ENCODE data around the gene CFL2. TPM values are rescaled to one million over a fixed set of nuclear protein-coding genes. Genes with fewer than 3 reads are reported as not detected.

The CFL2 gene
- total and polyA plus RNA-seq, 11 donors, result 381 to 1,097 (median 556) TPM

DNA sequence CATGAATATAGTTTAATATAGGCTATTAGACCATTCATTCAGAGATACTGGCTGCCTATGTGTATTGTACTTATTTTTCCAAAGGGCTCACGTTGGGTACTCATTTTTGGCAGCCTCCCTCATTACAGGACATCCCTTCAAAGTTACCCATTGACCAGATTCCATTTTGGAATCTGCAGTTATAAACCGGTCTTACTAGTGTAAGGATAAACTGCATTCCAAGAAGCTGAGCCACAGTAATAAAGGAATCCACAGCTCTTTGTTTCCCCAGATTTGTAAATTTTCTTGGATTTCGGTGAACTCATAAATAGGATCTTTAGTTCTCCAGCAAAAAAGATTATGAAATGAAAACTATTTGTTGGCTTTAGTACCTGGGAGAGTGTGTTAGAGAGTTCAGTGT is 18.9 kb upstream of the CFL2 start:
- Histone ChIP-seq H3K27ac (no peak overlapping the region), H3K4me3 (no peak overlapping the region), H3K27me3 (no peaks in the 10 kb centered on the region), H3K4me1 (no peaks in the 10 kb centered on the region), H3K36me3 (no peaks in the 10 kb centered on the region), H3K9me3 (no peaks in the 10 kb centered on the region)
- intact Hi-C loops (cut with DNase I), result no loop called here
- DNase-seq, result no peak
- ATAC-seq, result no peak
- TF ChIP-seq POLR2A (IDR thresholded peaks at IDR 0.05), result no peak
- TF ChIP-seq, protein P1, sequence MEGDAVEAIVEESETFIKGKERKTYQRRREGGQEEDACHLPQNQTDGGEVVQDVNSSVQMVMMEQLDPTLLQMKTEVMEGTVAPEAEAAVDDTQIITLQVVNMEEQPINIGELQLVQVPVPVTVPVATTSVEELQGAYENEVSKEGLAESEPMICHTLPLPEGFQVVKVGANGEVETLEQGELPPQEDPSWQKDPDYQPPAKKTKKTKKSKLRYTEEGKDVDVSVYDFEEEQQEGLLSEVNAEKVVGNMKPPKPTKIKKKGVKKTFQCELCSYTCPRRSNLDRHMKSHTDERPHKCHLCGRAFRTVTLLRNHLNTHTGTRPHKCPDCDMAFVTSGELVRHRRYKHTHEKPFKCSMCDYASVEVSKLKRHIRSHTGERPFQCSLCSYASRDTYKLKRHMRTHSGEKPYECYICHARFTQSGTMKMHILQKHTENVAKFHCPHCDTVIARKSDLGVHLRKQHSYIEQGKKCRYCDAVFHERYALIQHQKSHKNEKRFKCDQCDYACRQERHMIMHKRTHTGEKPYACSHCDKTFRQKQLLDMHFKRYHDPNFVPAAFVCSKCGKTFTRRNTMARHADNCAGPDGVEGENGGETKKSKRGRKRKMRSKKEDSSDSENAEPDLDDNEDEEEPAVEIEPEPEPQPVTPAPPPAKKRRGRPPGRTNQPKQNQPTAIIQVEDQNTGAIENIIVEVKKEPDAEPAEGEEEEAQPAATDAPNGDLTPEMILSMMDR (IDR thresholded peaks at IDR 0.05), result no peak
- 65 to 87% (median 85%) methylated on average over 3 of the region's 3 CpGs for WGBS, 4 donors

DNA sequence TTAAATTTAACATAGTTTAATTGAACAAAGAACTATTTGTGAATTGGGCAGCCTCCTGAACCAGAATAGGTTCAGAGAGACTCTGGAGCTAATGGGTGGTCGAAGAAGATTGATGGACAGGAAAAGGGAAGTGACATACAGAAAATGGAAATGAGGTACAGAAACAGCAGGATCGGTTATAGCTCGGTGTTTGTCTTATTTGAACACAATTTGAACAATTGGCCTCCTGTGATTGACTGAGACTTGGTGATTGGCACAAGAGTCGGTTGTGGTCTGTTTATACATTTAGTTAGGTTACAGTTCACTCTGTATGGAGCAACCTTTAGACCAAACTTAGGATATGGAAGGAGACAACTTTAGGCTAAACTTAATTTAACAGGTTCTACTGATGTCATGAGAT is 18.4 kb upstream of the CFL2 start:
- WGBS, 4 donors, result 70 to 77% (median 73%) methylated on average over 3 to 4 of the region's 4 CpGs
- Histone ChIP-seq H3K27ac (no peak overlapping the region), H3K36me3 (no peaks in the 10 kb centered on the region), H3K4me1 (no peaks in the 10 kb centered on the region), H3K27me3 (no peaks in the 10 kb centered on the region), H3K9me3 (no peaks in the 10 kb centered on the region), H3K4me3 (no peak overlapping the region)
- TF ChIP-seq POLR2A (IDR thresholded peaks at IDR 0.05), result no peak
- TF ChIP-seq, protein P1 (IDR thresholded peaks at IDR 0.05), result no peak
- ATAC-seq (no peak), DNase-seq (no peak)
- intact Hi-C loops (cut with DNase I), result no loop called here

DNA sequence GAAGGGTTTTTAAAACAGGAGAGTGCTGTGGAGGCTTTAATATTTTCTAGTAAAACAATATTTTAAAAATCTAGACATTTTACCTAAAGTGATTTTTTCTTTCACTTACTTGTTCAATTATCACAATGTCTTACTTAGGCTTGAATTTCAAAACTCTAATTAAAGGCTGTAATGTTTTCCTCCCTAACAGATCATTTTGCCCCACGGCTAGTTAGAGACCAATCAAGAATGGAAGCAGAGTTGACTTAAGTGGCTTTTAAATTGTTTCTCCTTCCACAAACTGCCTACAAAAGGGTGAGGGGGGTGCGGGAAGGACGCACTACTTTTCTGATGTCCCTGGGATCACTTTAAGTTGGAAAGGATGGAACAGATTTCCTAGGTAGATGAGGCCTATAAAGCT is 9.5 kb upstream of the CFL2 start:
- no peaks in the 10 kb centered on the region for H3K27me3 ChIP-seq
- no peaks in the 10 kb centered on the region for H3K36me3 ChIP-seq
- intact Hi-C loops (cut with DNase I), result loop anchor here in 9 of 10 donors (1.0 to 2.0 kb wide), 3 partner anchors 51 to 52 kb away; no protein-coding TSS in a partner anchor
- peaks cover 0 to 8% (median 0%) of the 10 kb centered on the region in 12 donors for H3K4me1 ChIP-seq
- TF ChIP-seq POLR2A (IDR thresholded peaks at IDR 0.05), result no peak
- no peak overlapping the region for H3K27ac ChIP-seq
- no peaks in the 10 kb centered on the region for H3K9me3 ChIP-seq
- 86 to 98% (median 90%) methylated on average over 3 of the region's 3 CpGs for WGBS, 4 donors
- H3K4me3 ChIP-seq, result no peak overlapping the region
- ATAC-seq, result no peak
- DNase-seq, result no peak

DNA sequence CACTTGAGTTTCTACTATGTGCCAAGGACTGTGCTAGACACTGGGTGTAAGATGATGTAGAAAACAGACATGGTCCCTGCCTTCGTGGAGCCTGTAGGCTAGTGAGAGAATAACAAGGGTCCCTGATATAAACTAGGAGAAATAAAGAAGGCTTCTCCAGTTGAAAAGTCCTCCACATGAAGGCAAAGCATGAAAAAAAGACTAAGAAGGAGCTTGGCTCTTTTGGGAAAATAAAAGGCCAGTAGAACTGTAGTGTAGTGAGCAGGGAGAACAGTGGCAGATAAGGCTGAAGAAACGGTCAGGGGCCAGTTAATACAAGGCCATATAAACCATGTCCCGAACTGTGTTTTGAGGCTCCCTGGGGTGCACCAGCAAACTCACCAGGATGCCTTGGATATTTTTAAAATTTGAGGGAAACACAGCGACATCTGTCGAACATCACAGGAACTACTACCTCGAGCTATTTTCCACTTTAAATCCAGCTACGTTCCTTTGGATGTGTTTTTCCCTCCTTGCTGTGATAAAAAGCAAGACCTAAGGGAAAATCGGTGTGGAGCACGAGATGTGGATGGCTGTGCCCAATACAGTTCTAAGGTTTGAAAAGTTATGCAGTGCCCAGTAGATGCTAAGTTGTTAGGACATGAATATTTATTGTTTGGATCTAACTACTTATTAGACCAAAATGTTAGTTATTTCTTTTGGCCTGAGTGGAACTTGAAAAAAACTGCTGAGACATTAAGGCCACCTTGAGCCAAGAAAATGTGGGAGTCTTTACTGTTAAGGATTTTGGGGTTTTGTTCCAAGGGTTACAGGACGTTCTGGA is 8.5 kb upstream of the CFL2 start:
- Histone ChIP-seq H3K27ac (no peak overlapping the region), H3K27me3 (no peaks in the 10 kb centered on the region), H3K4me3 (no peak overlapping the region), H3K9me3 (no peaks in the 10 kb centered on the region), H3K4me1 (peaks cover 0 to 8% (median 0%) of the 10 kb centered on the region in 12 donors), H3K36me3 (no peaks in the 10 kb centered on the region)
- no peak for TF ChIP-seq POLR2A (IDR thresholded peaks at IDR 0.05)
- TF ChIP-seq, protein P1 (IDR thresholded peaks at IDR 0.05), result peak; percentile 78 to 90 (median 82)
- WGBS, 4 donors, result 5 to 7% (median 7%) methylated on average over 10 of the region's 10 CpGs
- intact Hi-C loops (cut with DNase I), result loop anchor here (1.0 to 2.0 kb wide), 3 partner anchors 50 to 51 kb away; no protein-coding TSS in a partner anchor
- ATAC-seq (peak in 3 of 4 donors; percentile 37 to 53 (median 49)), DNase-seq (peak in 3 of 5 donors; percentile 11 to 37 (median 36))
